ENCODE measurements around the gene STXBP3.

The STXBP3 gene

DNA sequence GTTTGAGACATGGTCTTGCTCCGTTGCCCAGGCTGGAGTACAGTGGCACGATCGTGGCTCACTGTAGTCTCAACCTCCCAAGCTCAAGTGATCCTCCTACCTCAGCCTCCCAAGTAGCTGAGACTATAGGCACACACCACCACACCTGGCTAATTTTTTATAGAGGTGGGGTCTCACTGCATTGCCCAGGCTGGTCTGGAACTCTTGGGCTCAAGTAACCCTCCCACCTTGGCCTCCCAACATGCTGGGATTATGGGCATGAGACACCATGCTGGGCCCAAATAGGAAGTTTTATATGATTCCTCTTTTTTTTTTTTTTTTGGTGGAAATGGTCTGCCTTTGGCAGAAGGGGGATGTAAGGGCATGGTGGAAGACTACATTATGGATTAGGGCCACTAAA, 39.8 kb upstream of the STXBP3 start:
- no peak overlapping the region for H3K4me3 ChIP-seq

DNA sequence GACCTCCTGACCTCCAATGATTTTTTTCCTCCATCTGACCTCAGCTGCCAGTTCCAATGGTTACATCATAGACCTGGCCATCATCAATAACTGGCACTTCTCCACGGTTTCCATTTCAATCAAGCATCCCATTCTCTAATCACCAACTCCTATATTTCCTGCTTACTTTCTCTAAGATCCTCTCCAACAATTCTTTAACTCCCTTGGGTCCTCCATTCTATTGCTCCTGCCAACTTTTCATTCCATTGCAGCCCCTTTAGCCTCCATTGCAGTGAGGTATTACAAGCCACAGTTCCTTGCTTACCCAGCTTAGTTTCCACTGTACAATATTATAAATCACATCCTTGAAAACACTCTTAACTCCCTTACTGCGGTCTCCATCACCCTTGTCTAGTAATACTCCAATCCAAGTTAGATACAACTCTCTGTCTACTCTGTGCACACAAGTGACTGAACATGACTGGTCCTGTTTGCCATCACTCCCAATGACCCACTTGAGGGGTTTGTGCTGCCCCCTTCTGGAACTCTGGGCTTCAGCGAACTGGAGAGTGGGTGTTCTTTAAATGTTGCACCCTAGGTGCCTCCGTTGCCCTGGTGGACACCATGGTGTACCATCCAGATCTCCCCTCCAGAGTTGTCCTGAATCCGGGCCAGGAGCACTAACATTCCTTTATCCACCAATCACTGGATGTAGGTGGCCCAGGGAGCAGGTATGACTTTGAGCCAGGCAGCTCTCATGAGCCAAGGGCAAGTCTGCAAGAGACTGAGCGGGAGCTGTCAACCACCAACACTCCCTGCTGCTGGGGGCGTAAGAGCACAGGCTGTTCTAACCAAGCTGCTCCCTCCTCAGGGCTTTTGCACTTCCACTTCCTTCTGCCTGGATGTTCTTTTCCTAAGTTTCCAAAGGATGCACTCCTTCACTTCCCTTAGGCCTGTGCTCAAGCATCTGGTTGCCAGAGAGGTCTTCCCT, 37.5 kb upstream of the STXBP3 start:
- DNase-seq (ENCODE audit: low spot score): no peak
- TF ChIP-seq, protein P1, sequence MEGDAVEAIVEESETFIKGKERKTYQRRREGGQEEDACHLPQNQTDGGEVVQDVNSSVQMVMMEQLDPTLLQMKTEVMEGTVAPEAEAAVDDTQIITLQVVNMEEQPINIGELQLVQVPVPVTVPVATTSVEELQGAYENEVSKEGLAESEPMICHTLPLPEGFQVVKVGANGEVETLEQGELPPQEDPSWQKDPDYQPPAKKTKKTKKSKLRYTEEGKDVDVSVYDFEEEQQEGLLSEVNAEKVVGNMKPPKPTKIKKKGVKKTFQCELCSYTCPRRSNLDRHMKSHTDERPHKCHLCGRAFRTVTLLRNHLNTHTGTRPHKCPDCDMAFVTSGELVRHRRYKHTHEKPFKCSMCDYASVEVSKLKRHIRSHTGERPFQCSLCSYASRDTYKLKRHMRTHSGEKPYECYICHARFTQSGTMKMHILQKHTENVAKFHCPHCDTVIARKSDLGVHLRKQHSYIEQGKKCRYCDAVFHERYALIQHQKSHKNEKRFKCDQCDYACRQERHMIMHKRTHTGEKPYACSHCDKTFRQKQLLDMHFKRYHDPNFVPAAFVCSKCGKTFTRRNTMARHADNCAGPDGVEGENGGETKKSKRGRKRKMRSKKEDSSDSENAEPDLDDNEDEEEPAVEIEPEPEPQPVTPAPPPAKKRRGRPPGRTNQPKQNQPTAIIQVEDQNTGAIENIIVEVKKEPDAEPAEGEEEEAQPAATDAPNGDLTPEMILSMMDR (IDR thresholded peaks at IDR 0.05): no peak
- no peak overlapping the region for H3K4me3 ChIP-seq
- no peak overlapping the region for H3K27ac ChIP-seq

More for the DNA sequence above, 39.8 kb upstream of the STXBP3 start:
- no peak overlapping the region for H3K27ac ChIP-seq
- DNase-seq (ENCODE audit: low spot score): no peak
- TF ChIP-seq, protein P1 (IDR thresholded peaks at IDR 0.05): no peak

DNA sequence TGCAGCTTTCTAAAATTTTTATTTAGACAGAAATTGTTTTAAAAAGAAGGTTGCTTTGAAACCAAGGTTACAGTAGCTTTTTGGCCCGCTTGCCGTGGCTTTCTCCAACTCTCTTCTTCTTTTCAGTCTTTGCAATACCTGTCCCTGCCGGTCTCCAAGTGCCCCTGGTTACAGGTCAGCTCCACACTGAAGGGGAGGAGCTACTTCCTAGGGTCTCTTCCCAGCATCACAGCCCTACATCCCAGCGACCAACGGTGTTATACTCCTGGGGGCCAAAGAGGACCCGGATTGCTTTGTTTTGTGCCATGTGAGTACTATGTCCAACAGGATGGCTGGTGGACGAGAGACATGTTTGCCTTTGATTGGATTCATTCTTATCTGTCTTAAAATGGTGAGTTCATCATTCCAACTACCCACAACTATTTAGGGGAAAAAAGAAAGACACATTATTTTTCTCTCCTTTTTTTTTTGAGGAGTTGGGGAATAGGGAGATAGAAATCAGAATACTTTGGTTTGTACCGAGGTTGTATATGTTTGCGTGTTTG, 33.8 kb upstream of the STXBP3 start, which contains the start of gene FNDC7:
Gene FNDC7 (plus strand): TSS at position 303 of the 545 bp plus-strand sequence. CDS start 26 bp downstream, at position 329.
- TF ChIP-seq, protein P1 (IDR thresholded peaks at IDR 0.05): no peak
- no peak for DNase-seq (ENCODE audit: low spot score)
- no peak within 1 kb of the TSS for H3K27ac ChIP-seq
- H3K4me3 ChIP-seq: no peak within 1 kb of the TSS

DNA sequence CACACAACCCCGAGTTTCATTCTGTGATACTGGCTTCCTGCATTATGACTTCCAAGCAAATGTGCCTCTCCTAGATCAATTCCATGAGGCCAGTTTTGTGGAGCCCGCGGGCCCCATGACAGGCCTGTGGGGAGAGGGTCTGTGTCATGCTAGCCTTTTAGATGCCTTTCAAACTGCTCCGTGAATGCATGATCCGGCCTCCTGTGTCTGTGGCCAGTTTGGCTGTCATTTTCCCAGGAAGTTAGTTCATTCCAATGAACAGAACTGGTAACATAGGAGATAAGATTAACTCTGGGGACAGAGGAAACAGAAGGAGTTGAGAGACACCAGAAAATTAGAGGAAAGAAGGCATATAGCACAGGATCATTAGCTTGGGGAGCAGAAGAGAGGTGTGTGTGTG, 30.5 kb upstream of the STXBP3 start:
- Histone ChIP-seq H3K4me3 (no peak overlapping the region), H3K27ac (peak overlapping the region in 1 of 2 donors; percentile 70)
- no peak for DNase-seq (ENCODE audit: low spot score)
- TF ChIP-seq, protein P1 (IDR thresholded peaks at IDR 0.05): no peak

DNA sequence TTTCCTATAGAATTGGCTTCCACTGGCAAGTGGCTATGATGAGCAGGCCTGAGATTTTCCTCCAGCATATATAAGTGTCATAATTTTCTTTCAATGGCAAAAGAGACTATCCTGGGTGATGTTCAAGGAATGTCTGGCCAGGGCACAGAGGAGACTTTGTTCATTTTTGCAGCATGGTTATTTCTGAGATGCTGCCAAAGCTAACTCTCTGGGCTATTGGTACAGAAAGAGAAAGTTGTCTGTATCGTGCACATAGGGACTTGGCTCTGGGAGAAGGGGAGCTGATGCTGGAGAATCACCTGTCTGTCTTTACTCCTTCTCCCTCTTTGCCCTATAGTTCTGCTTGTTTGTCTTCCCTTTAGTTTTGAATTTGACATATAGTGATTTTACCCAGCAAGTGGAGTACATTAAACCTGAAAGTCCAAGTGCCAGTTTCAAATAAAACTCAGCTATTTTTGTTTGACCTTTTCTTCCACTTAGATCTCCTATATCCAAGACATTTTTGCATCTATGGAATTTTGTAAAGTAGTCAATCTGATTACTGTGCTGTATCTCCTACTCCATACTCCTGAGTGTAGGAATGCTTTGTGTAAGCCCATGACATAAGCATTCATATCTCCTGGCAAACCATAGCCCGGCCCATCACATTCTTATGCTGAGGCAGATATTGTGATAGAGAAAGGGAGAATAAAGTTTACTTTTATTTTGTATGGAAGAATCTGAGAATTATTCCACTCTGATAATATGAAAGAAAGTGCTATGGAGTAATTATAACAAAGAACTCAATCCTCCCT, 29.8 kb upstream of the STXBP3 start:
- Histone ChIP-seq H3K4me3 (no peak overlapping the region), H3K27ac (peak overlapping the region in 1 of 2 donors; percentile 70)
- TF ChIP-seq, protein P1 (IDR thresholded peaks at IDR 0.05): no peak
- no peak for DNase-seq (ENCODE audit: low spot score)

DNA sequence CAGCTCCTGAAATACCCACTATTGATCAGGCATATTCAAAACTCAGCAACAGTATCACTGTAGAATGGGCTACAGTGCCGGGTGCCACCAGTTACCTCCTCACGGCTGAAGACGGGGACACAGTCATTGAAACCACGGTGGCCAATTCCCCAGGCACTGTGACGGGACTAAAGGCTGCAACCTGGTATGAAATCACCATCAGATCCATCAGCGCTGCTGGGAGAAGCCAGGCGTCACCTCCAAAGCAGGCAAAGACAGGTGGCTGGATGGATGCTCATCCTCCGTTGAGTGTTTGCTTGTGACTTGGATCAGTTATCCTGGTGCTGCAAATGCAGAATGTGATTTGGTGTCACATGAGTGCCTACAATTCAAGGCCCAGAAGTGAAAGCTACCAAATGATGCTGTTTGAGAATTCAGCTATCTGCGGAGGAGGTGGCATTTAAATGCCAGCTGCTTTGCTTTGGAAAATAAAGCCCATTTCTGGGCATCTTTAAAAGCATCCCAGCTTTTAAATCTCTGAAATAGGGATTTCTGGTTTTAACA, 28.6 kb upstream of the STXBP3 start:
- Histone ChIP-seq H3K4me3 (no peak overlapping the region), H3K27ac (no peak overlapping the region)
- TF ChIP-seq, protein P1 (IDR thresholded peaks at IDR 0.05): no peak
- DNase-seq (ENCODE audit: low spot score): no peak

Measured in coronary artery (tissue), 2 donors.